GM18873 (cell line): ENCODE results near the gene ARG1.
"Not testable (repeated sequence)": the region's sequence is repeated elsewhere in the genome, so short reads cannot be mapped to it uniquely, and the experiment has no call there.

Source experiments
- ATAC-seq: cut with Tn5 transposase; IDR thresholded peaks from one replicate; pipeline ENCODE4 v1.9.1; 2021; ENCODE audit warnings: mild to moderate bottlenecking, moderate library complexity, moderate number of reproducible peaks; ENCODE audit not compliant: unreplicated experiment, low FRiP score

The ARG1 gene

GRCh38 chr6:131572686-131573415, at the start of gene ARG1:
Gene ARG1, plus strand, starts transcription at chr6:131573226. Its CDS starts 57 bp downstream, at chr6:131573283.
- no peak for ATAC-seq

GRCh38 chr6:131523988-131524673, 48.9 kb upstream of the ARG1 start:
- ATAC-seq = no peak

- no peak for ATAC-seq
These were observed 48.2 kb upstream of the ARG1 start for GRCh38 chr6:131524695-131525336.

- ATAC-seq = not testable (repeated sequence)
These were observed 42.1 kb upstream of the ARG1 start for GRCh38 chr6:131530936-131531335.

- ATAC-seq = not testable (repeated sequence)
These were observed 41.3 kb upstream of the ARG1 start for GRCh38 chr6:131531681-131532080.

- ATAC-seq = peak; percentile 78
These were observed 40.4 kb upstream of the ARG1 start for GRCh38 chr6:131532580-131533039.

GRCh38 chr6:131538615-131539014, 34.4 kb upstream of the ARG1 start:
- not testable (repeated sequence) for ATAC-seq

GRCh38 chr6:131545317-131545716, 27.7 kb upstream of the ARG1 start:
- ATAC-seq = no peak

GRCh38 chr6:131547488-131547887, 25.5 kb upstream of the ARG1 start:
- ATAC-seq = no peak

GRCh38 chr6:131548441-131548840, 24.6 kb upstream of the ARG1 start:
- ATAC-seq = no peak

GRCh38 chr6:131549811-131550210, 23.2 kb upstream of the ARG1 start:
- ATAC-seq = no peak

GRCh38 chr6:131551902-131552301, 21.1 kb upstream of the ARG1 start:
- ATAC-seq = no peak

GRCh38 chr6:131552572-131552971, 20.5 kb upstream of the ARG1 start:
- no peak for ATAC-seq

GRCh38 chr6:131555992-131556391, 17.0 kb upstream of the ARG1 start:
- no peak for ATAC-seq

GRCh38 chr6:131558922-131559321, 14.1 kb upstream of the ARG1 start:
- no peak for ATAC-seq

GRCh38 chr6:131561925-131562707, 10.9 kb upstream of the ARG1 start:
- ATAC-seq = no peak

- no peak for ATAC-seq
These were observed 8.0 kb upstream of the ARG1 start for GRCh38 chr6:131565056-131565455.

- ATAC-seq = no peak
These were observed 4.3 kb upstream of the ARG1 start for GRCh38 chr6:131568726-131569125.

- no peak for ATAC-seq
These were observed 1.1 kb downstream of the ARG1 start for GRCh38 chr6:131574133-131574532.

GRCh38 chr6:131574686-131575085, 1.7 kb downstream of the ARG1 start:
- no peak for ATAC-seq
